HG03064 (cell line): ENCODE results near the gene PCLAF.
"Not testable (repeated sequence)": the region's sequence is repeated elsewhere in the genome, so short reads cannot be mapped to it uniquely, and the experiment has no call there.

Experiments
- ATAC-seq: cut with Tn5 transposase; IDR thresholded peaks from one replicate; pipeline ENCODE4 v1.9.1; 2021; ENCODE audit warnings: low read depth; ENCODE audit not compliant: unreplicated experiment

Gene PCLAF

DNA sequence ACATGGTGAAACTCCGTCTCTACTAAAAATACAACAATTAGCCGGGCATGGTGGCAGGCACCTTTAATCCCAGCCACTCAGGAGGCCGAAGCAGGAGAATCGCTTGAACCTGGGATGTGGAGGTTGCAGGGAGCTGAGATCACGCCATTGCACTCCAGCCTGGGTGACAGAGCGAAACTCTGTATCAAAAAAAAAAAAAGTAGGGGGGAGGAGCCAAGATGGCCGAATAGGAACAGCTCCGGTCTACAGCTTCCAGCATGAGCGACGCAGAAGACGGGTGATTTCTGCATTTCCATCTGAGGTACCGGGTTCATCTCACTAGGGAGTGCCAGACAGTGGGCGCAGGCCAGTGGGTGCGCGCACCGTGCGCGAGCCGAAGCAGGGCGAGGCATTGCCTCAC, 54.8 kb downstream of the PCLAF start:
- ATAC-seq = not testable (repeated sequence)

DNA sequence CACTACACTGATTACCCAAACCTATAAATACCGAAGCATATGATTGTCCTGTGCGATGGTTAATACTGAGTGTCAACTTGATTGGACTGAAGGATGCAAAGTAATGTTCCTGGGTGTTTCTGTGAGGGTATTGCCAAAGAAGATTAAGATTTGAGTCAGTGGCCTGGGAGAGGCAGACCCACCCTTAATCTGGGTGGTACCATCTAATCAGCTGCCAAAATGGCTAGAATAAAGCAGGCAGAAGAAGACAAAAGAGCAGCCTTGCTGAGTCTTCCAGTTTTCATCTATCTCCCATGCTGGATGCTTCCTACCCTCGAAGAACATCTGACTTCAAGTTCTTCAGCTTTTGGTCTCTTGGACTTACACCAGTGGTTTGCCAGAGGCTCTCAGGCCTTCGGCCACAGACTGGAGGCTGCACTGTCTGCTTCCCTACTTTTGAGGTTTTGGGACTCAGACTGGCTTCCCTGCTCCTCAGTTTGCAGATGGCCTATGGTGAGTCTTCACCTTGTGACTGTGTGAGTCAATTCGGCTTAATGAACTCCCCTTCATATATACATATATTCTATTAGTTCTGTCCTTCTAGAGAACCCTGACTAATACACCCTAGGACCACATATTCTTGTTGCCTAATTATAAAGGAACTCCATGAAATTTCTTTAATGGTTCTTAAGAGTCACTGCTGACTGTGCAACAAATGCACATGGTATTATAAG, 56.9 kb downstream of the PCLAF start:
- ATAC-seq = no peak

DNA sequence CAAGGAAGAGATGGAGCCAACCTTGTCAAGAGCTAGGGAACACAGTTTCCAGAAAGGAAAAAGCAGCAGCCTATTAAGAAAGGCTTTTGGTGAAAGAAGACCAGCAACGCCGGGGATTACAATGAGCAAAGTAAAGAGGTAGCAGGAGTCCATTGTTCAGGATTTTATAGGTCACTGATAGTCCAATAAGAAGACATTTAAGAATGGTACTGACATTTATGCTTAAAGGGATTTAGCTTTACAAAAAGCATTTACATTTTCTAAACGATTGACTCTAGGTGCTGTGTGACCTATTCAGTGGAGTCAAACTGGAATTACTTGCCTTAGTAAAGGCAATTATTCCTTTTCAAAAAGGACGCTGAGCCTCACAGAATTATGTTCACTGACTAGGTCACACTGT, 66.0 kb downstream of the PCLAF start:
- no peak for ATAC-seq

DNA sequence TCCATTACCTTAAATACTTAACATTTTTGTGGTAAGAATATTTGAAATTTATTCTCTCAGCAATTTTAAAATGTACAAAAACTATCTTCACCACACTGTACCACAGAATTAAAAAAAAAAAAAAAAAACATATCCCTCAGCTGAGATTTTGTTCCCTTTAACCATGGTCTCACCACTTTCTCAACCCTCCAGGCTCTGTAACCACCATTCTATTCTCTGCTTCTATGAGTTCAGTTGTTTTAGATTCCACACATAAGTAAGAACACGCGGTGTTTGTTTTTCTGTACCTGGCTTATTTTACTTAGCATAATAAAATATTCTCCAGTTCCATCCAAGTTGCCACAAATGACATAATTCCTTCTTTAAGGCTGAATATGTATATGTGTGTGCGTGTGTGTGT, 66.8 kb downstream of the PCLAF start:
- no peak for ATAC-seq
